COLO829 (cell line): ENCODE measurements around the gene ZNF629.

Experiments
- DNase-seq: peaks from one replicate; pipeline ENCODE4 v3.0.0; 2012; ENCODE audit warnings: low spot score

The ZNF629 gene

GRCh38 chr16:30748634-30749445 is 38.2 kb downstream of the ZNF629 start:
- no peak for DNase-seq

DNA sequence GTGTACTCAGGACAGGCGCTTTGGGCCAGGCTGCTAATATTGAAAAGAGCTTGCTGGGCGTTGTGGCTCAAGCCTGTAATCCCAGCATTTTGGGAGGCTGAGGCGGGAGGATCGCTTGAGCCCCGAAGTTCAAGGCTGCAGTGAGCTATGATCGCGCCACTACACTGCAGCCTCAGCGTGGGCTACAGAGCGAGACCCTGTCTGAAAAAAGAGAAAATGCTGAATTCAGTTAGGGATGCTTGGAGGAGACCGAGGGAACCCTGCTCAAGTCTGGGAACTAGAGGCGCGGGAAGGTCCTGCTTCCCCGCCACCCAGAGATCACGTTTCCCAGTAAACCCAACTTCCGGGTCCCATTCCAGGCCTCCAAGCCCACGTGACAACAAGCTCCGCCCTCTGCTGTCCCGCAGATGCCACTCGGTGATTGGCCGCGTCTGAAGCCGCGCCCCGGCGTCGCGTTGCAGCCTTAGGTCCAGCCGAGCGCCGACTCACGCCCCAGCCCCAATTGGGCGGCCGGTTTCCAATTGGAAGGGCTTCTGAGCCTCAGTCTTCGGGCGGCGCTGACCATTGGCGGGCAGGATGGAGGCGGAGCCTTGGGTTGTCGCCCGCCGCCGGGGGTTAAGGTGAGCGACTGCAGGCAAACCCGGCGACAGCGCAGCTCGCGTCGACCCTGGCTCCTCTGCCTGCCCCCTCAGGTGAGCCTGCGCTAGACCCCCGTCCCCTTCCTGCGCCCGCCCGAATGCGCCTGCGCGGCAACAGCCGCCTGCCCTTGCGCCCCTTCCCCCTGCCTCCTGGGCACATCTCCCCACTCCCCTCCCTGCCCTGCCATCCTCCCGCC is 39.0 kb downstream of the ZNF629 start, which contains the start of gene PHKG2:
PHKG2 (plus strand) TSS at position 627 of the 835 bp plus-strand sequence. CDS start 396 bp downstream, outside the sequence.
- DNase-seq: peak; percentile 94

DNA sequence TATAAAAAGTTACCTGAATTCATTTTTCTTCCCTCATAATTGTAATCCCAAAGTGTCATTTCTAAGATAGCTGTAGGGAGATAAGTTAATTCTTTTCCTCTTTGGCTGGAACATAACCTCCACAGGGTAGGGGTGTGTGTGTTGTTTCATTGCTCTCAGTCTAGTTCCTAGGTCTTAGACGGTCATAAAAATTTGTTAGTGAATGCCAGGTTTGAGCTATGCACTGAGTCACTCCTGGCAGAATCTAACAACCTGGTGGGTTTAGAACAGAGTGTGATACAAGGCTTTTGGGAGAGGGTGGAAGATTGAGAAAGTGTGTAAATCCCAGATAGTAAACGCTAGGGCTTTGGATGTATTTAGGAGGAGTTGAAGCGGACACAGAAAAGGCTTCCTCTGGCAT is 39.7 kb downstream of the ZNF629 start:
- no peak for DNase-seq

GRCh38 chr16:30746638-30747175 is 40.3 kb downstream of the ZNF629 start:
- no peak for DNase-seq

DNA sequence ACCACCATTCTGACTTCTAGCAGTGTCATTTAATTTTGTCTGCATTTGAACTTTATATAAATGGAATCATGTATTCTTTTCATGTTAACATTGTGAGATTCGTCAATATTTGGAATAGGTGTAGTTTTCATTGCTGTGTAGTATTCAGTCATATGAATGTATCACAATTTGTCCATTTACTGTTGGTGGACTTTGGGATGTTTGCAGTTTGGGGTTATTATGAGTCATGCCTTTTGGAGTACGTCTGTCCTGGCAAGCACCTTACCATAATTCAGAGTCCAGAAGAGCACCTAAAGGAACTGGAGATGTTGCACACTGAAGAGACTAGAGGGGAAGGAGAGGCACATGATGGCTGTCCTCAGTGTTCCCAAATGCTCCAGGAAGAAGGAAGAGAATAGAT is 41.9 kb downstream of the ZNF629 start:
- no peak for DNase-seq

DNA sequence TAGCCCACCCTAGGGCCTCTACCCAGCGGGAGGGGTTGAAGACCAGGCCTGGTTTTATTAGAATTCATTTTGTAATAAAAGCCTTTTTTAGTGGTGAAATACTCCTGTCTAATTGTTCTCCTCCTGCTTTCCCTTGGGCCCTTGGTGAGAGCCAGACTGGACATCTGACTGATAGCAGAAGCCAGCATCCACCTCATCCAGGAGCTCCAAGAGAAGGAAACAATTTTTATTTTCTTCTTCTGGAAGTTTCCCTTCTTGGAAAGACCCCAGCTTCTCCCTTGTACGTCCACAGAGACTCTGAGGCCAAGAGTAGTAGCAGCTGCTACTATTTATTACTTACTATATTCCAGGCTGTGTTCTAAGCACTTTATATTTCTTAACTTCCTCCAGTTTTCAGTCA is 42.8 kb downstream of the ZNF629 start:
- no peak for DNase-seq

GRCh38 chr16:30743716-30744115 is 43.3 kb downstream of the ZNF629 start:
- DNase-seq: no peak

DNA sequence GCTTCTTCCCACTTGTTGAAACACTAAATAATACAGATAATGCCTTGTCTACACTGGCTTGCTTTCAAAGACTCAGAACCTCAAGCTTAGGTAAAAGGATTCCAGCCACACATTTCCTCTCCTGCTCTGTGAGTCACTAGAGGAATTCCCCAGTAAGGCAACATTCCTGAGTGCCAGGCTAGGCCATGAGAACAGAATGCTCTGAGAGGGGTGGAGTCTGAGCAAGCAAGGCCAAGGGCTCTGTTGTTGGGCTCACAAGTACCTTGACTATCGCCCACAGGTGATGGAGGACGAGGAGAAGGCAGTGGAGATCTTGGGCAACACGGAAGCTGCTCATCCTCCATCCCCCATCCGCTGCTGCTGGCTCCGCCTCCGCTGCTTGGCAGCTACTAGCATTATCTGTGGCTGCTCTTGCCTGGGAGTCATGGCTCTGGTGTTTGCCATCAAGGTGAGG is 45.5 kb downstream of the ZNF629 start:
- DNase-seq: peak; percentile 42

DNA sequence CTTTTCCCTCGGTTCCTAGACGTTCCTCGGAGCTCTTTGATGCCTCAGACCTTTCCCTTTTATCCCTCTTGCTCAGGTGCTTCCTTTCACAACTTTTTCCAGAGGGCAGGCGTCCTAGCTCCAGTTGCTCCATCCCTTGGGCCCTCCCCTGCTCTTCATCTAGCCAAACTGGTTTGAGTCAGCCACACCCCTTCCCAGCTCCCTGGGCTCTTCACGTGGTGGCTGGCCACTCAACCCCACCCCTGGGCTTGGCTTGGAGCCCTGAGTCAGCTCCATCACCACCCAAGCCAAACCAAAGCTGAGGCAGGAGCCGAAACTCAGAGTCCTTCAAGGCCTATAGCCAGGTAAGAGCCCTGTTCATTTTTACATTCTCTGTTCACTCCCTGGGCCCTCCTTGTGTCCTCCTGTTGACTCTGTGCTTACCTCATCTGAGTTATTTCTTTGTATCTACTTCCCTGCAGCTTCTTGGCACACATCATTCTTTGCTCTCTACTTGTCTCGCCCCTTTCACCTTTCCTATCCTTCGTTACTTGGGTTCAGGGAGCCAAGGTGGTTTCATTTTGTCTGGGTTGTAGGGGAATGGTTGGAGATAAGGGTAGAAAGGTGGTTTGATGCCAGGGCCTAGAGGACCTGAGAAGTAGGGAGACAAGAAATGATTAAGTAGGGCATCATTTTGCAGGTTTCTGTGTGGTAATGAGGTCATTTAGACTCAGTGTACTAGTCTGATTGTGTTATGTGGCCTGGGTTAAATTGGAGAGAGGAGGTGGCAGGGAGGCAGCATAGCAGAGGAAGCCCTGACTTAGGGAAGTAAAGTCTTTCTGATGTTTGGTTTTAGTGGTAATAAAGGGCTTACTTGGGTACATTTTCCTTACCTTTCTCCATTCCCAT is 46.4 kb downstream of the ZNF629 start:
- DNase-seq: no peak

- no peak for DNase-seq
These were observed 47.7 kb downstream of the ZNF629 start for GRCh38 chr16:30738984-30739951.

- DNase-seq: no peak
These were observed 49.0 kb downstream of the ZNF629 start for GRCh38 chr16:30737794-30738648.

DNA sequence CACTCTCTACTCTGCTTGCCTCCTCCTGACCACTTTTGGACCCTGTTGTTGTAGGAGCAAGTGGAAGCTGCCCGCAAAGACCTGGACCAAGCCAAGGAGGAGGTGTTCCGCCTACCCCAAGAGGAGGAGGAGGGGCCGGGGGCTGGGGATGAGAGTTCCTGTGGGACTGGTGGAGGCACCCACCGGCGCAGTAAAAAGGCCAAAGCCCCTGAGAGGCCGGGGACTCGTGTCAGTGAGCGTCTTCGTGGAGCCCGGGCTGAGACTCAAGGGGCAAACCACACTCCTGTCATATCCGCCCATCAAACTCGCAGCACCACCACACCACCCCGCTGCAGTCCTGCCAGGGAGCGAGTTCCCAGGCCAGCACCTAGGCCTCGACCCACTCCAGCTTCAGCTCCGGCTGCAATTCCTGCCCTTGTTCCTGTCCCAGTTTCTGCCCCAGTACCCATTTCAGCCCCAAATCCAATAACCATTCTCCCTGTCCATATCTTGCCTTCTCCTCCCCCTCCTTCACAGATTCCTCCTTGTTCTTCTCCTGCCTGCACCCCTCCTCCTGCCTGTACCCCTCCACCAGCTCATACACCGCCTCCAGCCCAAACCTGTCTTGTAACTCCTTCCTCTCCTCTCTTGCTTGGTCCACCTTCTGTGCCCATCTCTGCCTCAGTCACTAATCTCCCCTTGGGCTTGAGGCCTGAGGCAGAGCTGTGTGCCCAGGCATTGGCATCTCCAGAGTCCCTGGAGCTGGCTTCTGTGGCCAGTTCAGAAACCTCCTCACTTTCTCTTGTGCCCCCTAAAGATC is 49.8 kb downstream of the ZNF629 start:
- no peak for DNase-seq

GRCh38 chr16:30731411-30731810 is 55.6 kb downstream of the ZNF629 start:
- DNase-seq: no peak

DNA sequence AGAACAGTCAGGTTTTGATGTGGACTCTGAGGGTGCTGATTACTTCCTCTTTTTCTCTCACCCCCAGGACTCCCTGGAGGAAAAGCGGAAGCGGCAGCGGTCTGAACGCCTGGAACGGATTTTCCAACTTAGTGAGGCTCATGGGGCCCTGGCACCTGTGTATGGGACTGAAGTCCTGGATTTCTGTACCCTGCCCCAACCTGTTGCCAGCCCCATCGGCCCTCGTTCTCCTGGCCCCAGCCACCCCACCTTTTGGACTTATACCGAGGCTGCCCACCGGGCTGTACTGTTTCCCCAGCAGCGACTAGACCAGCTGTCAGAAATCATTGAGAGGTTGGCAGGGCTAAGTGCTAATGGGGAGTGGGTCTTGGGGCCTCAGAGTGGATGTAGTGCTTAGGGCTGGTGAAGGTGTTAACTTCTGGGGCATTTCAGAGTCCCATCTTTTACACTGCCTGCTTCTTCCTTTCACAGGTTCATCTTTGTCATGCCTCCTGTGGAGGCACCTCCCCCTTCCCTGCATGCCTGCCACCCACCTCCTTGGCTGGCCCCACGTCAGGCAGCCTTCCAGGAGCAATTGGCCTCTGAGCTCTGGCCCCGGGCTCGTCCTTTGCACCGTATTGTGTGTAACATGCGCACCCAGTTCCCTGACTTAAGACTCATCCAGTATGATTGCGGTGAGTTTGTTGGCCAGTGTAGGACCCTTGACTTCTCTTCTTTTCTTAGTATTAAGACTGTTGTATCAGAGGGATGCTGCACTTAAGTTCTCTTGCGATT is 57.9 kb downstream of the ZNF629 start:
- DNase-seq: no peak
